GM18502 (cell line): ENCODE data around the gene C20orf173.
"Not testable (repeated sequence)": the region's sequence is repeated elsewhere in the genome, so short reads cannot be mapped to it uniquely, and the experiment has no call there.

Source experiments
- ATAC-seq: cut with Tn5 transposase; IDR thresholded peaks from one replicate; pipeline ENCODE4 v1.9.1; 2021; ENCODE audit warnings: mild to moderate bottlenecking; ENCODE audit not compliant: unreplicated experiment, poor library complexity

C20orf173 gene

GRCh38 chr20:35529552-35529951, at the start of gene C20orf173:
TSS of gene C20orf173 (minus strand) at chr20:35529652. CDS start at chr20:35529373, 279 bp downstream.
- ATAC-seq, result no peak

GRCh38 chr20:35579196-35579595, 49.7 kb upstream of the C20orf173 start:
- ATAC-seq, result no peak

GRCh38 chr20:35578469-35578868, 49.0 kb upstream of the C20orf173 start:
- ATAC-seq, result no peak

GRCh38 chr20:35576816-35577215, 47.4 kb upstream of the C20orf173 start:
- ATAC-seq, result no peak

GRCh38 chr20:35575958-35576357, 46.5 kb upstream of the C20orf173 start:
- ATAC-seq, result no peak

- ATAC-seq, result no peak
Observed at GRCh38 chr20:35572838-35573237, 43.4 kb upstream of the C20orf173 start.

- ATAC-seq, result no peak
Observed at GRCh38 chr20:35571555-35571954, 42.1 kb upstream of the C20orf173 start.

- no peak for ATAC-seq
Observed at GRCh38 chr20:35568645-35569044, 39.2 kb upstream of the C20orf173 start.

- ATAC-seq, result no peak
Observed at GRCh38 chr20:35564905-35565304, 35.5 kb upstream of the C20orf173 start.

- no peak for ATAC-seq
Observed at GRCh38 chr20:35563834-35564233, 34.4 kb upstream of the C20orf173 start.

- ATAC-seq, result no peak
Observed at GRCh38 chr20:35562541-35563110, 33.2 kb upstream of the C20orf173 start.

- ATAC-seq, result no peak
Observed at GRCh38 chr20:35561671-35562070, 32.2 kb upstream of the C20orf173 start.

GRCh38 chr20:35561268-35561667, 31.8 kb upstream of the C20orf173 start:
- ATAC-seq, result no peak

- ATAC-seq, result no peak
Observed at GRCh38 chr20:35560541-35560940, 31.1 kb upstream of the C20orf173 start.

- ATAC-seq, result no peak
Observed at GRCh38 chr20:35560105-35560511, 30.7 kb upstream of the C20orf173 start.

- no peak for ATAC-seq
Observed at GRCh38 chr20:35559042-35559693, 29.7 kb upstream of the C20orf173 start.

- no peak for ATAC-seq
Observed at GRCh38 chr20:35558451-35558850, 29.0 kb upstream of the C20orf173 start.

- no peak for ATAC-seq
Observed at GRCh38 chr20:35556871-35557270, 27.4 kb upstream of the C20orf173 start.

- ATAC-seq, result no peak
Observed at GRCh38 chr20:35555951-35556645, 26.6 kb upstream of the C20orf173 start.

GRCh38 chr20:35555461-35555860, 26.0 kb upstream of the C20orf173 start:
- ATAC-seq, result not testable (repeated sequence)

- ATAC-seq, result no peak
Observed at GRCh38 chr20:35552914-35553313, 23.5 kb upstream of the C20orf173 start.

GRCh38 chr20:35551503-35551902, 22.1 kb upstream of the C20orf173 start:
- ATAC-seq, result no peak
